Immature natural killer cell (primary cell): Measurements from ENCODE around the gene SLC10A7. TPM values are rescaled to one million over a fixed set of nuclear protein-coding genes. Genes with fewer than 3 reads are reported as not detected.

Experiments used
- DNase-seq, 3 donors: peaks; one replicate each; pipeline ENCODE4 v3.0.0; 2022; ENCODE audit warnings: mixed read lengths in 1 of 3
- H3K27ac Mint-ChIP-seq, 6 donors: one replicate each; pipeline ENCODE4 v1.8.0; 2020; ENCODE audit warnings: mixed read lengths in 6 of 6, mild to moderate bottlenecking in 5 of 6, inconsistent platforms in 4 of 6, moderate library complexity in 3 of 6
- H3K27me3 Mint-ChIP-seq, 3 donors: one replicate each; pipeline ENCODE4 v1.8.0; 2020 to 2021; ENCODE audit warnings: low read depth in 3 of 3, mild to moderate bottlenecking in 3 of 3, mixed read lengths in 3 of 3, moderate library complexity in 3 of 3, inconsistent platforms in 1 of 3
- H3K36me3 Mint-ChIP-seq, 3 donors: one replicate each; pipeline ENCODE4 v1.8.0; 2020; ENCODE audit warnings: mixed read lengths in 3 of 3, inconsistent platforms in 2 of 3, mild to moderate bottlenecking in 2 of 3
- H3K4me1 Mint-ChIP-seq, 2 donors: one replicate each; pipeline ENCODE4 v1.8.0; 2020; ENCODE audit warnings: inconsistent platforms in 2 of 2, mild to moderate bottlenecking in 2 of 2, mixed read lengths in 2 of 2, moderate library complexity in 1 of 2
- H3K4me3 Mint-ChIP-seq, 5 donors: one replicate each; pipeline ENCODE4 v1.8.0; 2020; ENCODE audit warnings: mild to moderate bottlenecking in 5 of 5, mixed read lengths in 5 of 5, inconsistent platforms in 3 of 5, moderate library complexity in 3 of 5
- H3K9me3 Mint-ChIP-seq, 6 donors: one replicate each; pipeline ENCODE4 v1.8.0; 2020; ENCODE audit warnings: mild to moderate bottlenecking in 6 of 6, mixed read lengths in 6 of 6, inconsistent platforms in 4 of 6, moderate library complexity in 3 of 6
- polyA plus RNA-seq, 3 donors: library from polyadenylated mRNA; unstranded; fragments of 300-500 nt; fragmentation: Illumina TruSeq; gene quantifications; one replicate each; pipeline ENCODE4 v1.2.3, GENCODE V29; 2021

SLC10A7 gene
- polyA plus RNA-seq, 3 donors from 2014 or later, result 8.0 to 13.4 (median 8.8) TPM

DNA sequence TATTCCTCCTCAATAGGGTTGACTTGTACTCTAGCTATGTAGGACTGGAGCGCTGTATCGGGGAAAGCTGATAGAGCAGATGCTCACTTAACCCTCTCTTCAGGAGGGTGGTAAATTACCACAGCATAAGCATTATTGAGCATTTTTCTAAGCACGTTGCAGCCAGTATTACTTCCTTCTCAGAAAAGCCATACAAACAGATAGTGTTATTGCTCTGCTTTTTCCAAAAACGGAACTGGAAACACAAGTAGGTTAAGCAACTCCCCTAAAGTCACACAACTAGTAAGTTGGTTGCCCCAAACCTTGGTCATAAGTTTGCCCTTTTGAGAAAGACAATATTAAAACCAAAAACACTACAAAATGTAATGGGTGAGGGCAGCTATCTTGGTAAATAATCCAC is 233.5 kb downstream of the SLC10A7 start:
- Mint-ChIP-seq H3K9me3 (no peaks in the 10 kb centered on the region), H3K27me3 (no peaks in the 10 kb centered on the region), H3K27ac (no peak overlapping the region), H3K36me3 (peaks cover 22 to 26% (median 23%) of the 10 kb centered on the region in 3 donors), H3K4me1 (no peaks in the 10 kb centered on the region), H3K4me3 (no peak overlapping the region)
- no peak for DNase-seq

DNA sequence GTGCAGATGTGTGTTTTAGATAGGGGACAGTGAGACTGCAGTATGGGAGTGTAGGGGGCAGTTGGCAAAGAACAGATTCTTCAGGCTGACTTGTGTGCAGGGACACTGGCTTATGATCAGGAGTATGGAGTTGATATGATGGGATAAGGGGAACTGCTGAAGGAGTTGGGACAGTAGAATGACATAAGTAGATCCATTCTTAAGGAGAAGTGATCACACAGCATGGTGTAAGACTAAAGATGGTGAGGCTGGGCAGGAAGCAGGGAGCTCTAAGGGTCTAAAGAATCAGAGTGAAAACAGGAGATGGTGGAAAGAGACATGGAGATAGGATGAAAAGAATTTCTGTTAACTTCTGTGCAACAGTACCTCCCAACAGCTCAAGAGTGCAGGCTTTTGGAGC is 236.7 kb downstream of the SLC10A7 start:
- Mint-ChIP-seq H3K36me3 (peaks cover 7 to 20% (median 8%) of the 10 kb centered on the region in 3 donors), H3K4me3 (no peak overlapping the region), H3K4me1 (no peaks in the 10 kb centered on the region), H3K9me3 (no peaks in the 10 kb centered on the region), H3K27ac (no peak overlapping the region), H3K27me3 (peaks cover 0 to 2% (median 0%) of the 10 kb centered on the region in 3 donors)
- DNase-seq, result no peak

DNA sequence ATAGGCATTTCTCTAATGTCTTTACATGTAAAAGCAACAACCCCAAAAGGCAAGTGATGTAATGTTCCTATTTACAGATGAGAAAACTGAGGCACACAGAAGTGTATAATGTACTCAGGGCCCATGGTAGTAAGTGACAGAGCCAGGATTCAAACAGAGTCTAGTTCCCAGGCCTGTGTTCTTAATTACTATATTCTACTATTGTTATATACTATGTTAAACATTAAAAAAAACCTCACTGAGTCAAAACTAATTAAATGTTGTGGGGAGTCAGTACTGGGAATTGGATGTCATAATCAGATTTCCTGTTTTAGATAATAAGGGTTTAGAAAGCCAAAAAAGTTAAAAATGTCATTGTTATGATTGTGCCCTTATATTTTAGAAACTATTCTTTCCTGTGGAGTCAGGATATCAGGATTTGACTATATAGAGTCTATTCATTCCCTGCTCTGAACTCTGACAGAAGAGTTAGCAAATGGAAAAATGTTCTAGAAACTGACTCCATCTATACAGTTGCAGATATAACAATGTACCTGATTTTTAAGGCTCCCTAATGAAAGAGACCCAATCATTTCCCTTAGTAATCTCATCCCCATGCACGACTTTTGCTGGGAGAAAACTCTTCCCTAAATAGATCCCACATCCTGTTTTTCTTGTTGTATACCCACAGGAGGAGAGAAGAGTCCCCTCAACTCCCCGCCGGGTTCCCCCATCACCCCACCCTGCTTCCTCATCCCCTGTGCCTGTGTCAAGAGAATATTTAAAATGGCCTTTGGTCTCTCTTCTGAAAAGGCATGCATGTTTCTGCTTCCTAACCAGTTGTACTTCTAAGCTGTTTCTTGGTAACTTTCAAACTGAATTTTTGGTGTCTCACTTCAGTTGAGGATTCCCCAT is 237.7 kb downstream of the SLC10A7 start:
- peaks cover 0 to 2% (median 0%) of the 10 kb centered on the region in 3 donors for H3K27me3 Mint-ChIP-seq
- no peak for DNase-seq
- H3K36me3 Mint-ChIP-seq, result peaks cover 5 to 22% (median 6%) of the 10 kb centered on the region in 3 donors
- H3K27ac Mint-ChIP-seq, result no peak overlapping the region
- H3K4me3 Mint-ChIP-seq, result no peak overlapping the region
- no peaks in the 10 kb centered on the region for H3K4me1 Mint-ChIP-seq
- H3K9me3 Mint-ChIP-seq, result no peaks in the 10 kb centered on the region

DNA sequence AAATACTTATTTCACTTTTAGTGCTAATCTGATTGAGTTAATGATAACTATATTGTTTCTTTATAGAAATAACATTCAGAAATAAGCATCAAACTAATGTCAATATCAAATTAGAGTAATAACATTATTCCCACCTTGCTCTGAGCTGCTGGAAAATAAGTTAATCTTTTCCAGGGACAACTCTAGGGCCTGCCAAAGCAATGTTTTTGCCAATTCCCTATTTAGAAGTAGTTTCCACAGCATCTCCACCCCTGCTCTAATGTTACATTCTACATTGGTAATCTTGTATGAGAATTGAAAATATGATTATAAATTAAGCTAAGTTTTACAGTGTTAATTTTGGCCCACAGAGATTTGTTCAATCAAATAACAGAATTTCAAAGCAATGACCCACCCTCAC is 239.1 kb downstream of the SLC10A7 start:
- no peak overlapping the region for H3K4me3 Mint-ChIP-seq
- H3K27ac Mint-ChIP-seq, result no peak overlapping the region
- H3K27me3 Mint-ChIP-seq, result peaks cover 0 to 2% (median 0%) of the 10 kb centered on the region in 3 donors

DNA sequence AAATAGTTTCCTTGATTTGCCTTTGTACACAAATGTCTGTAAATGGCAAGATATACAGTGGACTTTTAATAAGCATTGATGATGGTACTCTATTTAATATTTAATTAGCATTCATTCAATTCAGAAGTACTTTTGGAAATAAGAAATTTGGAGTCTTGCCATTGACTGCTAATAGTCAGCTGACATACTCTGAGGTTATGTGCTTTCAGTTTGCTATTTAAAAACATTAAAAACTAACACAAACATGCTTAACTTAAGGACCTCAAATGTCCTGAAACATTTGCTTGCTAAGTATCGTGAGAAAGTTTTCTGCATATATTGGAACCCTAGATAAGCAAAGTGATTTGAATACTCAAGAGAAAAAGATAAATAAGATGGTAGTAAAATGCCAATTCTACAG is 242.8 kb downstream of the SLC10A7 start:
- Mint-ChIP-seq H3K36me3 (peaks cover 0 to 19% (median 0%) of the 10 kb centered on the region in 3 donors), H3K27ac (no peak overlapping the region), H3K27me3 (peaks cover 0 to 2% (median 0%) of the 10 kb centered on the region in 3 donors), H3K4me1 (no peaks in the 10 kb centered on the region), H3K4me3 (no peak overlapping the region), H3K9me3 (no peaks in the 10 kb centered on the region)
- DNase-seq, result no peak

More for the DNA sequence above, 239.1 kb downstream of the SLC10A7 start:
- no peak for DNase-seq
- Mint-ChIP-seq H3K4me1 (no peaks in the 10 kb centered on the region), H3K9me3 (no peaks in the 10 kb centered on the region), H3K36me3 (peaks cover 0 to 16% (median 0%) of the 10 kb centered on the region in 3 donors)

DNA sequence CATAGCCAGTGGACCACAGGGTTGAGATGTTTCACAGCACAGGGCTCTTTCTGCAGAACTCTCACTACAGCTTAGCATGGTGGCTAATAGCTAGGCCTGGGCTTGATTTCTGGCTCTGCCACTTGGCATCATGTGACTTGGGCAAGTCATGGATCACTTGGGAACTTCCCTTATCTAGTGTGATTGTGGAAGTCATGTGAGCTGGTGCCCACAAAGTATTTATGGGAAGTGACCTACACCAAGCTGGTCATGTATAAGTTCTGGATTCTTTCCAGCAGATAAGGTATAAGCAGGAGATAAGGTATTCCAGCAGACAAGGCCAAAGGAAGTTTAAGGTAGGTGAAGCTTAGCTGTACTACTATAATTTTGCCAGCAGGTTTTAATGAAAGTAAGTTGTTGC is 246.4 kb downstream of the SLC10A7 start:
- no peak overlapping the region for H3K4me3 Mint-ChIP-seq
- H3K4me1 Mint-ChIP-seq, result no peaks in the 10 kb centered on the region
- H3K9me3 Mint-ChIP-seq, result no peaks in the 10 kb centered on the region
- no peak overlapping the region for H3K27ac Mint-ChIP-seq
- DNase-seq, result no peak
- no peaks in the 10 kb centered on the region for H3K27me3 Mint-ChIP-seq
- peaks cover 0 to 13% (median 7%) of the 10 kb centered on the region in 3 donors for H3K36me3 Mint-ChIP-seq

DNA sequence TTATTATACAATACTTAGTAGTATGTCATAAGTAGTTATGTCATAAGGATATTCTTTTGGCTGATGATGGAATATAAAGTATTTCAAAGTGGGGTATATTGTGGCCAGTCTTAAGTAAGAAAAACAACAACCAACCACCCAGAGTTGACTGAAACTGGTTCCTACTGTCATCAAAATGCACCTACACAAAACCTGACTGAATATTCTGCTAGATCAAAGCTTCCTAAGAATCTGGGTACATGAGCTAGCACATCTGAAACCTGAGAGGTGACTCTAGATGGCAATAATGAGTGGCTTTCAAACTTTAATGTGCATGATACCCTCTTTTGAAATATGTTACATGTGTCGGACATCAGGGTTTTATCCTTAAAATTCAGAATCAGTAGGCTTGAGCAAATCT is 247.0 kb downstream of the SLC10A7 start:
- DNase-seq, result no peak
- Mint-ChIP-seq H3K4me1 (no peaks in the 10 kb centered on the region), H3K9me3 (no peaks in the 10 kb centered on the region), H3K27ac (no peak overlapping the region), H3K36me3 (peaks cover 0 to 12% (median 10%) of the 10 kb centered on the region in 3 donors), H3K4me3 (no peak overlapping the region), H3K27me3 (no peaks in the 10 kb centered on the region)

DNA sequence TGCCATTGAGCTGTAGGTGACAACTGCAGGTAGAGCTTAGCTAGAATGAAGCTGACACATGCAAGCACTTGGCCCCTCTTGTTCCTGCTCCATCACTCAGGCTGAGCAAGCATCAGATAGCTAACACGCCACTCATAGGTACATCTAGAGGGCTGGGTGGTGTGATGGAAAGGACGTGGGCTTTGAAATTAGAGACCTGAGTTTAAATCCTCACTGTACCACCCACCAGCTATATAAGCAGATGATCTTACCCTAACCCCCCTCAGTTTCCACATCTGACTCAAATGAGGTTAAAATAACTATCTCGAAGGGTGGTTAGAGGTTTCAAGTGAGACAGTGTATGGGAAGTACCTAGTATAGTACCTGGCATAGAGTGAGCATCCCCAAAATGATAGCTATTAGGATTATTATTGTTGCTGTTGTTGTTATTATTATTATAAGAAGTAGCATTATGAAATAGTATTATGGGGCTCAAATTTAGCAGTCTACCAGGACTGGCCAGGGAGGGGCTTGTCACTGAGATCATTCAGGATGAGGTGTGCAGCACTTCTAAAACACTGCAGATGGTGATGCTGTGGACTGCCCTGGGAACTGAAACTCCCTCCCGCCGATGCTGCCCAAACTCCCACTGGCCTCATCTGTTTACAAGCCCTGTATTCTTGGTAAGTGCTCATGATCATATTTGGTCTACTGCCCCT is 248.4 kb downstream of the SLC10A7 start:
- Mint-ChIP-seq H3K36me3 (peaks cover 5 to 12% (median 10%) of the 10 kb centered on the region in 3 donors), H3K27ac (no peak overlapping the region), H3K9me3 (no peaks in the 10 kb centered on the region)

DNA sequence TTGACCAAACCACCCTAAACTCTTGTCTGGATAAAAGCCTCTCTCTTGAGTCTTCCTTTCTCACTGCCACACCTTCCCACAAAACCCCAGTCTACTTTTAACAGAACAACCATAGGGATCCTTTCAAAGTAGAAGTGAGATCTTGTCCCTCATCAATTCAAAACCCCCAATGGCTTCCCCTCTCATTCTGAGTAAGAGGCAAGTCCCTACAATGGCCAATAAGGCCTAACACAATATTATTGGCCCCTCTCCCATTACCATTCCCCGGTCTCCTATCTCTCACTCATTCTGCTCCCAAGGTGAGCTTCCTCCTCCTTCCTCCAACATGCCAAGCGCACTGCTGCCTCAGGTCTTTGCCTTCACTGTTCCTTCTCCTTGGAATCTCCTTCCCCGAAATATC is 250.3 kb downstream of the SLC10A7 start:
- H3K4me1 Mint-ChIP-seq, result no peaks in the 10 kb centered on the region

More for the DNA sequence above, 248.4 kb downstream of the SLC10A7 start:
- Mint-ChIP-seq H3K4me3 (no peak overlapping the region), H3K27me3 (no peaks in the 10 kb centered on the region), H3K4me1 (no peaks in the 10 kb centered on the region)
- DNase-seq, result no peak

DNA sequence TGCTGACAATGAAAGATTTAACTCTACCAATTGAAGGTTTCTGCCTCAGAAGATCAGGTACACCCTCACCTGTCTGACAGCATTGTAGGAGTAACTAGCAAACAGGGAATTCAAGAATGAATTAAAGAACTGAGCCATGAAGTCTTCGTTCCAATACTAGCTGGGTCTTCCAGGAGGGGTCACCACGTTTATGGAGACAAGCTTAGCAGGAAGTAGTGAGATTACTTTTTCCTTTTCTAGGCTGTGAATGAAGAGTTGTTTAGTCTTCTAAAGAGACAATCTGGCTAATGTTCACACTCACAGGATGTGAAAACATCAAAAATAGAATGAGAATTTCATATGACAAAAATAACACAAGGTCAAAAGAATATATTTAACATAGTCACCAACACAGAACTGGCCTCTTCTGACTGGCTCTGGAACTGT is 252.5 kb downstream of the SLC10A7 start:
- no peak for DNase-seq
- Mint-ChIP-seq H3K36me3 (peaks cover 8 to 14% (median 10%) of the 10 kb centered on the region in 3 donors), H3K27ac (no peak overlapping the region), H3K27me3 (no peaks in the 10 kb centered on the region), H3K4me3 (no peak overlapping the region), H3K9me3 (no peaks in the 10 kb centered on the region), H3K4me1 (no peaks in the 10 kb centered on the region)

More for the DNA sequence above, 250.3 kb downstream of the SLC10A7 start:
- Mint-ChIP-seq H3K27ac (no peak overlapping the region), H3K4me3 (no peak overlapping the region), H3K36me3 (peaks cover 5 to 12% (median 10%) of the 10 kb centered on the region in 3 donors), H3K9me3 (no peaks in the 10 kb centered on the region), H3K27me3 (no peaks in the 10 kb centered on the region)
- no peak for DNase-seq

DNA sequence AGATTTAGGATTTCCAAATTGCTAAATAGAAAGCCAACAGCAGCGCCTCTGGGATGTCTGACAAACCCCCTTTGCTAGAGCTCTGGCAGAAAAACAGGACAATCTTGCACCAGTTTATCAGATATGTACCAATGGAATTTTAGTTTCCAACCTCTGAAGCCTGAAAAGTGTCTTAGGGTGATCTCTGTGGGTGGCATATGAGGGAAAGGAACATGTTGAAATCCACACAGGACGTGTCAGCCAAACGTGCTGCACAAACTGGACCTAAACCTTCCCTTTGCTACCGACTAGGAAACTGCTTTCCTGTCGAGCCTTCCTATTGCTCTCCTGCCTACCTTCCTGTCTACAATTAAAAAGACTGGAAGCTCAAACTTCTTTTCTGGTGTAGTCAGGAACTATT is 253.9 kb downstream of the SLC10A7 start:
- Mint-ChIP-seq H3K27ac (no peak overlapping the region), H3K4me1 (no peaks in the 10 kb centered on the region), H3K27me3 (peaks cover 0 to 2% (median 0%) of the 10 kb centered on the region in 3 donors)

DNA sequence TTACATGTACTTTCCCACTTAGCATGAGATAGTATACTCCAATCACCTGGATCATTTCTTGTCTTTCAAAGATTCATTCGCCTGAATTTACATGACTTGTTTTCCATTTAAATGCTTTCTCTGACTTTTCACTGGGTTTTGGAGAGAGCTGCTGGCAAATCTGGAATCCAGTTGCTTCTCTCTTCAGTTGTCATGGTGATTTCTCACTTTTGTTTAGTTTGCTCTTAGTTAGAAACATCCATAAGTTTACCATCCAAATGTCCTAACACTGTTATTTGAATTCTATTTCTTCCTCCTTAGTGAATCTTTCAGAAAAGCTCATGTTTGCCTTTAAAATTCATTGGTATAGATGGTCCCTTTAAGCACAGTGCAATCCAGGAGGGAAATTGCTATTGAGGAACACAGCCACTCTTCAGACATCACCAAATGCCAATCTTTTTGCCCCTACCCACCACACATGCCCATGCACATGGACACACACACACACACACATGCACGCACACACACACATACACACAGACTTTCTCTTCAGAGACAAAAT is 255.7 kb downstream of the SLC10A7 start:
- Mint-ChIP-seq H3K36me3 (peaks cover 8 to 27% (median 20%) of the 10 kb centered on the region in 3 donors), H3K9me3 (no peaks in the 10 kb centered on the region), H3K27me3 (peaks cover 0 to 3% (median 0%) of the 10 kb centered on the region in 3 donors), H3K4me3 (no peak overlapping the region), H3K4me1 (no peaks in the 10 kb centered on the region), H3K27ac (no peak overlapping the region)
- DNase-seq, result no peak

More for the DNA sequence above, 253.9 kb downstream of the SLC10A7 start:
- Mint-ChIP-seq H3K36me3 (peaks cover 8 to 18% (median 15%) of the 10 kb centered on the region in 3 donors), H3K9me3 (no peaks in the 10 kb centered on the region), H3K4me3 (no peak overlapping the region)
- DNase-seq, result no peak

DNA sequence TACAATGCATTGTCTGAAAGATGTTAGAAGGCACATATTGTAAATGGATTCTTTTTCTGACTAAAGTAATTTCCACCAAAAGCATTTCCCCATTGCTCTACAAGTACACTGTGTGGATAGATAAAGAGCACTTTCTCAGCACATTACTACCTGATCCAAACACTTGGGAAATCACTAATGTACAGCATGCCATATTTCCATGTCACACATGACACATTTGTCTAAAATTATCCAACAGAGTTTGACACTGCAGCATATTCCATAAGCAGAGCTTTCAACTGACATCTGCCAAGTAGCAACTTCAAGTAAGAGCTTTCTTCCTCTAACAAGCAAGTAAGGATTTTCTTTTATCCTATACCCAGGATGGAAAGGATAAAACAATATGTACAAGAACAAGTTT is 257.9 kb downstream of the SLC10A7 start:
- Mint-ChIP-seq H3K9me3 (no peaks in the 10 kb centered on the region), H3K27ac (no peak overlapping the region)

DNA sequence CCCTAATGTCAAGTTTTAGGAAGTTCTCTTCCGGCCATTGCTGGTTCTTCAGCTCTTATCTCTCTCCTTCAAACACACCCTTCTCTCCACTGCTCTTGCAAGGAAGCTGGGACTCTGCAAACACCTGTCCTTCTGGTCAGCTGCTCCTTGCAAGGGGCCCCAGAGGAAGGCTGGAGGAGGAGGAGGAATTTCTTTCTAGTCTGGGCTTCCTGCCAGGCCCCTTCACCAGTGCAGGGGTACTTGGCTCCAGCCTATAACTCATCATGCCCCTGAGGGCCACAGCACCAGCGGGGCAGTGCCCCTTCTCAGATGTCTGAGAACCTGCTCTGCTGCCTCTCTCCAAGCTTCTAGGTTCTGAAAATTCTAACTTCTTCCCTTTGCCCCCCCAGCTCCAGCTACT is 260.7 kb downstream of the SLC10A7 start:
- Mint-ChIP-seq H3K36me3 (peaks cover 6 to 28% (median 24%) of the 10 kb centered on the region in 3 donors), H3K9me3 (no peaks in the 10 kb centered on the region), H3K27me3 (peaks cover 0 to 3% (median 0%) of the 10 kb centered on the region in 3 donors), H3K4me3 (no peak overlapping the region), H3K4me1 (no peaks in the 10 kb centered on the region), H3K27ac (no peak overlapping the region)
- no peak for DNase-seq

More for the DNA sequence above, 257.9 kb downstream of the SLC10A7 start:
- Mint-ChIP-seq H3K27me3 (peaks cover 0 to 3% (median 0%) of the 10 kb centered on the region in 3 donors), H3K36me3 (peaks cover 5 to 24% (median 16%) of the 10 kb centered on the region in 3 donors), H3K4me3 (no peak overlapping the region), H3K4me1 (no peaks in the 10 kb centered on the region)
- no peak for DNase-seq
